Endodermal cell (in vitro differentiated cells): Measurements from ENCODE around the gene LRRC17. TPM values are rescaled to one million over a fixed set of nuclear protein-coding genes. Genes with fewer than 3 reads are reported as not detected.
"Not testable (repeated sequence)": the region's sequence is repeated elsewhere in the genome, so short reads cannot be mapped to it uniquely, and the experiment has no call there.

Experiments
- DNase-seq: peaks from one replicate; pipeline ENCODE4 v3.0.0-alpha.2; 2017
- H3K27ac ChIP-seq: 2 replicates; pipeline ENCODE4 v1.5.1; 2013; ENCODE audit warnings: mild to moderate bottlenecking, low read depth, low read length, moderate library complexity
- H3K27me3 ChIP-seq: 2 replicates; pipeline ENCODE4 v1.6.1; 2013; ENCODE audit warnings: mild to moderate bottlenecking, low read length, moderate library complexity; ENCODE audit not compliant: insufficient read depth, control insufficient read depth, poor library complexity, severe bottlenecking
- H3K36me3 ChIP-seq: 2 replicates; pipeline ENCODE4 v1.7.0; 2013; ENCODE audit warnings: mild to moderate bottlenecking, low read length, moderate library complexity; ENCODE audit not compliant: control insufficient read depth, insufficient read depth
- H3K4me1 ChIP-seq: one replicate; pipeline ENCODE4 v1.7.0; 2013; ENCODE audit warnings: low read length; ENCODE audit not compliant: control insufficient read depth, insufficient read depth
- H3K4me3 ChIP-seq: 2 replicates; pipeline ENCODE4 v1.5.1; 2013; ENCODE audit warnings: mild to moderate bottlenecking, low read length, moderate library complexity
- H3K9ac ChIP-seq: 2 replicates; pipeline ENCODE4 v1.6.1; 2013; ENCODE audit warnings: mild to moderate bottlenecking, low read length, moderate library complexity; ENCODE audit not compliant: poor library complexity, severe bottlenecking; ENCODE audit errors: extremely low read depth
- H3K9me3 ChIP-seq: 2 replicates; pipeline ENCODE4 v1.6.1; 2013; ENCODE audit warnings: mild to moderate bottlenecking, low read length, moderate library complexity; ENCODE audit not compliant: control insufficient read depth
- H3K27ac Mint-ChIP-seq: 2 replicates; pipeline ENCODE4 v1.8.0; 2020; ENCODE audit warnings: mixed read lengths
- H3K27me3 Mint-ChIP-seq: 2 replicates; pipeline ENCODE4 v1.8.0; 2021; ENCODE audit warnings: mild to moderate bottlenecking, mixed read lengths; ENCODE audit not compliant: insufficient read depth
- H3K36me3 Mint-ChIP-seq: 2 replicates; pipeline ENCODE4 v1.8.0; 2020; ENCODE audit warnings: low read depth, mixed read lengths
- H3K4me1 Mint-ChIP-seq: 2 replicates; pipeline ENCODE4 v1.8.0; 2020; ENCODE audit warnings: mixed read lengths
- H3K4me3 Mint-ChIP-seq: 2 replicates; pipeline ENCODE4 v1.8.0; 2020; ENCODE audit warnings: mild to moderate bottlenecking, moderate library complexity, mixed read lengths
- H3K9me3 Mint-ChIP-seq: 2 replicates; pipeline ENCODE4 v1.8.0; 2020; ENCODE audit warnings: mild to moderate bottlenecking, mixed read lengths
- CTCF ChIP-seq: fragments of 200-600 bp; sonication (generic); conservative IDR thresholded peaks from 2 replicates; pipeline ENCODE4 v1.5.0; 2021; ENCODE audit warnings: antibody characterized with exemption, mild to moderate bottlenecking
- WGBS, 2 experiments: methylation state at CpG; one replicate each; pipeline versions ENCODE4 v1.1.5 to v1.1.7; 2013; ENCODE audit warnings: missing lambda C conversion rate in 2 of 2, mixed read lengths in 1 of 2; ENCODE audit not compliant: insufficient coverage in 1 of 2, insufficient read length in 1 of 2; 5-methylcytosine and 5-hydroxymethylcytosine counted together
- total RNA-seq, 2 donors: library from RNA; stranded (reverse); fragmentation: NEBNext Ultra II Directional in 1 of 2; extraction: Animal tissue kit (Norgen Biotek cat#: 25700) in 1 of 2; gene quantifications; 2 replicates in 1 of 2; 3 replicates in 1 of 2; pipeline ENCODE4 v1.2.1, GENCODE V29; 2021

The LRRC17 gene
- total RNA-seq, 2 donors from 2014 or later: 0.18 to 0.53 TPM

DNA sequence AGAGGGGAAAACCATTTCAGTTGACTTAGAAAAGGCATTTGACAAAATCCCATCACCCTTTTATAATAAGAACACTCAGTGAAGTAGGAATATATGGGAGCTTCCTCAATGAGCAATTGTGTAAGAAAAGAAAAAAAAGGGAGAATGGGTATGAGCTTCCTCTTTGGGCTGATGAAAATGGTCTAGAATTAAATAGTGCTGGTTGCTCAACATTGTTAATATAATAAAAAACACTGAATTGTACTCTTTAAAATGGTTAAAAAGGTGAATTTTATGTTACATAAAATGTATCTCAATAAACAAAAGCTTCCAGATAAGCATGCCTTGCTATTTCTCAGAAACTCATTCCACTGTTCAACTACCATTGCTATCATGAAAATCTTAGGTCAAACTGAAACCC, 40.6 kb downstream of the LRRC17 start:
- no peak for TF ChIP-seq CTCF
- H3K9me3 ChIP-seq: peaks cover 5% of the 10 kb centered on the region
- Mint-ChIP-seq H3K27ac (no peak overlapping the region), H3K27me3 (no peaks in the 10 kb centered on the region), H3K4me3 (no peak overlapping the region), H3K4me1 (no peaks in the 10 kb centered on the region), H3K9me3 (peaks cover 44% of the 10 kb centered on the region), H3K36me3 (peaks cover 7% of the 10 kb centered on the region)
- no peaks in the 10 kb centered on the region for H3K4me1 ChIP-seq
- no peak overlapping the region for H3K9ac ChIP-seq
- H3K27ac ChIP-seq: no peak overlapping the region
- H3K36me3 ChIP-seq: no peaks in the 10 kb centered on the region
- no peak overlapping the region for H3K4me3 ChIP-seq
- DNase-seq: no peak
- H3K27me3 ChIP-seq: no peaks in the 10 kb centered on the region

DNA sequence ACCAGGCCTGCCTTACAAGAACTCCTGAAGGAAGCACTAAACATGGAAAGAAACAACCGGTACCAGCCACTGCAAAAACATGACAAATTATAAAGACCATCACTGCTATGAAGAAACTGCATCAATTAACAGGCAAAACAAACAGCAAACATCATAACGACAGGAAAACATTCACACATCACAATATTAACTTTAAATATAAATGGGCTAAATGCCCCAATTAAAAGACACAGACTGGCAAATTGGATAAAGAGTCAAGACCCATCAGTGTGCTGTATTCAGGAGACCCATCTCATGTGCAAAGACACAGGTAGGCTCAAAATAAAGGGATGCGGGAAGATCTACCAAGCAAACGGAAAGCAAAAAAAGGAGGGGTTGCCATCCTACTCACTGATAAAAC, 41.6 kb downstream of the LRRC17 start:
- not testable (repeated sequence) for H3K36me3 Mint-ChIP-seq, H3K4me3 Mint-ChIP-seq, H3K27ac Mint-ChIP-seq, H3K36me3 ChIP-seq, H3K27me3 Mint-ChIP-seq, H3K27me3 ChIP-seq, H3K9ac ChIP-seq, DNase-seq, H3K4me1 Mint-ChIP-seq, H3K9me3 ChIP-seq, H3K4me1 ChIP-seq, H3K4me3 ChIP-seq, H3K27ac ChIP-seq
- H3K9me3 Mint-ChIP-seq: peaks cover 44% of the 10 kb centered on the region
- WGBS, 2 experiments: 71 to 77% methylated on average over 3 to 4 of the region's 4 CpGs

GRCh38 chr7:102958004-102958403, 45.2 kb downstream of the LRRC17 start:
- H3K4me1 Mint-ChIP-seq, H3K27me3 ChIP-seq, DNase-seq, H3K9ac ChIP-seq, H3K4me3 Mint-ChIP-seq, H3K27ac ChIP-seq, H3K9me3 ChIP-seq, H3K36me3 Mint-ChIP-seq, H3K36me3 ChIP-seq, H3K27ac Mint-ChIP-seq, H3K4me1 ChIP-seq, H3K27me3 Mint-ChIP-seq, H3K4me3 ChIP-seq: not testable (repeated sequence)
- peaks cover 44% of the 10 kb centered on the region for H3K9me3 Mint-ChIP-seq
- 75 to 94% methylated on average over 1 to 3 of the region's 3 CpGs for WGBS, 2 experiments

DNA sequence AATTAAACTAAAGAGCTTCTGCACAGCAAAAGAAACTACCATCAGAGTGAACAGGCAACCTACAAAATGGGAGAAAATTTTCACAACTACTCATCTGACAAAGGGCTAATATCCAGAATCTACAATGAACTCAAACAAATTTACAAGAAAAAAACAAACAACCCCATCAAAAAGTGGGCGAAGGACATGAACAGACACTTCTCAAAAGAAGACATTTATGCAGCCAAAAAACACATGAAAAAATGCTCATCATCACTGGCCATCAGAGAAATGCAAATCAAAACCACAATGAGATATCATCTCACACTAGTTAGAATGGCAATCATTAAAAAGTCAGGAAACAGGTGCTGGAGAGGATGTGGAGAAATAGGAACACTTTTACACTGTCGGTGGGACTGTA, 49.2 kb downstream of the LRRC17 start:
- not testable (repeated sequence) for H3K9ac ChIP-seq, H3K27ac Mint-ChIP-seq, H3K4me3 ChIP-seq, H3K4me3 Mint-ChIP-seq, H3K27ac ChIP-seq, H3K4me1 Mint-ChIP-seq, DNase-seq, H3K4me1 ChIP-seq, H3K27me3 Mint-ChIP-seq, H3K27me3 ChIP-seq, H3K36me3 ChIP-seq, H3K36me3 Mint-ChIP-seq
- peaks cover 16% of the 10 kb centered on the region for H3K9me3 Mint-ChIP-seq
- peaks cover 10% of the 10 kb centered on the region for H3K9me3 ChIP-seq
- WGBS, 2 experiments: 89% methylated on average over 1 of the region's 2 CpGs; no CpG with 5 or more reads in 1 of the 2 experiments
